ENCODE results near the gene SLC38A8. TPM values are rescaled to one million over a fixed set of nuclear protein-coding genes. Genes with fewer than 3 reads are reported as not detected.

The SLC38A8 gene
- total RNA-seq, 1 experiment from 2014 or later: 0.35 TPM

DNA sequence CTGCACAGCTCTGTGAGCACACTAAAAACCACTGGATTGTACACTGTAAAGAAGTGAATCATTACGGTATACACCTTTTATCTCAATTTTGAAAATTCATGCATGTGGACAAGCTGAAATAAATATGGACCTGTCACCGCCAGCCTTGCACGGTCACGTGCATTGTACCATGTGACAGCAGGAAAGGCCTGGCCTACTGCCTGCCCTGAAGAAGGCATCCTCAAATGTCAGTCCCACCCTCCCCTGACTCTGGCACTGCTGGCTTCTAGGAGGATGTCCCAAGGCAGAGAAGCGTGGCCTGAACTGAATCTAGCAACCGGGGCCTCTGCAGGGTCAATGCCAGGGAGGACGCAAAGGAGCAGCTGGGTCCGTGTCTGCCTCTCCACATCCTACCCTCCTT is 34.6 kb downstream of the SLC38A8 start:
- Mint-ChIP-seq H3K27me3 (ENCODE audit: low read depth) (peaks cover 17% of the 10 kb centered on the region), H3K9me3 (no peaks in the 10 kb centered on the region), H3K4me1 (no peaks in the 10 kb centered on the region), H3K27ac (no peak overlapping the region), H3K36me3 (ENCODE audit: insufficient read depth in 1 of 3, low read depth in 3 of 3) (no peaks in the 10 kb centered on the region), H3K4me3 (no peak overlapping the region)
- no peak overlapping the region for H3K14ac ChIP-seq (ENCODE audit: insufficient read depth, low read length)
- no peak overlapping the region for H3K9ac ChIP-seq (ENCODE audit: extremely low read depth, insufficient read length, low read length)
- H3K4me2 ChIP-seq (ENCODE audit: insufficient read depth, insufficient read length, low read length): no peak overlapping the region
- no peak overlapping the region for H3K4ac ChIP-seq (ENCODE audit: low read depth, low read length)
- no peak overlapping the region for H2AFZ ChIP-seq (ENCODE audit: low read length)
- H2BK20ac ChIP-seq (ENCODE audit: low read depth, low read length, poor library complexity, severe bottlenecking): no peak overlapping the region
- no peak overlapping the region for H4K8ac ChIP-seq (replicated peaks; ENCODE audit: insufficient read length, low read depth, low read length)
- no peaks in the 10 kb centered on the region for H4K20me1 ChIP-seq (ENCODE audit: control insufficient read depth, insufficient read depth, insufficient read length)
- H3K79me1 ChIP-seq (ENCODE audit: insufficient read depth, low read depth, low read length, poor library complexity, severe bottlenecking): no peaks in the 10 kb centered on the region
- H2AK5ac ChIP-seq (ENCODE audit: insufficient read length, low read length): no peak overlapping the region
- H3T11ph ChIP-seq (ENCODE audit: low read length): no peak overlapping the region
- no peaks in the 10 kb centered on the region for H3K9me3 ChIP-seq (ENCODE audit: control insufficient read depth, low read depth, low read length)
- DNase-seq: no peak
- H3K79me2 ChIP-seq (ENCODE audit: insufficient read depth, low read length): no peaks in the 10 kb centered on the region
- TF ChIP-seq, protein P1, sequence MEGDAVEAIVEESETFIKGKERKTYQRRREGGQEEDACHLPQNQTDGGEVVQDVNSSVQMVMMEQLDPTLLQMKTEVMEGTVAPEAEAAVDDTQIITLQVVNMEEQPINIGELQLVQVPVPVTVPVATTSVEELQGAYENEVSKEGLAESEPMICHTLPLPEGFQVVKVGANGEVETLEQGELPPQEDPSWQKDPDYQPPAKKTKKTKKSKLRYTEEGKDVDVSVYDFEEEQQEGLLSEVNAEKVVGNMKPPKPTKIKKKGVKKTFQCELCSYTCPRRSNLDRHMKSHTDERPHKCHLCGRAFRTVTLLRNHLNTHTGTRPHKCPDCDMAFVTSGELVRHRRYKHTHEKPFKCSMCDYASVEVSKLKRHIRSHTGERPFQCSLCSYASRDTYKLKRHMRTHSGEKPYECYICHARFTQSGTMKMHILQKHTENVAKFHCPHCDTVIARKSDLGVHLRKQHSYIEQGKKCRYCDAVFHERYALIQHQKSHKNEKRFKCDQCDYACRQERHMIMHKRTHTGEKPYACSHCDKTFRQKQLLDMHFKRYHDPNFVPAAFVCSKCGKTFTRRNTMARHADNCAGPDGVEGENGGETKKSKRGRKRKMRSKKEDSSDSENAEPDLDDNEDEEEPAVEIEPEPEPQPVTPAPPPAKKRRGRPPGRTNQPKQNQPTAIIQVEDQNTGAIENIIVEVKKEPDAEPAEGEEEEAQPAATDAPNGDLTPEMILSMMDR (conservative IDR thresholded peaks at IDR 0.05): no peak
- no peak overlapping the region for H3K23ac ChIP-seq (ENCODE audit: insufficient read length, low read depth, low read length)
- H3K27me3 ChIP-seq (ENCODE audit: insufficient read depth, low read length): no peaks in the 10 kb centered on the region
- no peak overlapping the region for H2BK15ac ChIP-seq (ENCODE audit: low read depth, low read length)
- no peaks in the 10 kb centered on the region for H3K4me1 ChIP-seq (ENCODE audit: insufficient read depth, low read length)
- H3K56ac ChIP-seq (ENCODE audit: insufficient read length, low read depth, low read length): no peak overlapping the region
- no peak overlapping the region for H3K18ac ChIP-seq (ENCODE audit: insufficient read length, low read depth, low read length)
- H2BK120ac ChIP-seq (ENCODE audit: low read depth, low read length, poor library complexity, severe bottlenecking): no peak overlapping the region
- no peak overlapping the region for H4K91ac ChIP-seq (ENCODE audit: insufficient read length, low read depth, low read length)
- H3K23me2 ChIP-seq (ENCODE audit: insufficient read length, low read depth, low read length, poor library complexity, severe bottlenecking): no peaks in the 10 kb centered on the region
- H4K5ac ChIP-seq (ENCODE audit: insufficient read length, low read depth, low read length): no peak overlapping the region
- H2BK5ac ChIP-seq (ENCODE audit: insufficient read length, low read length): no peak overlapping the region
- WGBS (ENCODE audit: extremely low coverage, insufficient read length, low lambda C conversion rate): no CpG with 5 or more reads among the region's 8 CpGs
- no peak overlapping the region for H2BK12ac ChIP-seq (ENCODE audit: insufficient read length, low read depth, low read length)
- H3K27ac ChIP-seq (ENCODE audit: insufficient read length, low read depth, low read length): no peak overlapping the region
